SU-DHL-6 (cell line): ENCODE results near the gene TRPV4.

Experiments
- CTCF ChIP-seq: fragments of 200-600 bp; sonication (generic); IDR thresholded peaks from one replicate; pipeline ENCODE4 v1.5.1; 2017; ENCODE audit warnings: antibody characterized with exemption, mild to moderate bottlenecking, low read length, moderate library complexity; ENCODE audit not compliant: insufficient read depth, poor library complexity, severe bottlenecking
- EZH2phosphoT487 ChIP-seq: fragments of 200-600 bp; sonication (generic), shearing (Covaris generic); conservative IDR thresholded peaks from 2 replicates; pipeline ENCODE4 v1.6.1; 2018; ENCODE audit warnings: mild to moderate bottlenecking, antibody characterized with exemption, low read length, moderate library complexity, mixed read lengths

GRCh38 chr12:109860977-109861376, 27.8 kb upstream of the TRPV4 start:
- TF ChIP-seq CTCF (no peak), EZH2phosphoT487 (no peak)
